ENCODE results near the gene PAK1.

The PAK1 gene

DNA sequence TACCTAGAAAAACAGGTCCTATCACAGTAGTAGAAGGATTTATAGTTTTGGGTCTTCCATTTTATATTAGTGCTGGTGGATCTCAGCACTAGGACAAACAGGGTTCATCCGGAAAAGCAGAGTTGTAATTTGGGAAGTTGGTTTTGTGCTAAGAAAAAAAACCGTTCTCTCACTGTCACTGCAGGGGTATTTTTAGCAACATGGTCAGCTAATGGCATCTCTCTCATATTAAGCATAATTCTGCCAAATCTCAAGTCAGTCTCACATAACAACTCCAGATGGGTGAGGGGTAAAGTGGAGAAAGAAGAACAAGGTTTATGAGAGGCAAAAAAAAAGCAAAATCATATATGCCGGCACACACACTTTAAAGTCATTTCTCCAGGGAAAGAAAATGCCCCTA, 120.8 kb downstream of the PAK1 start:
- no peak for DNase-seq

DNA sequence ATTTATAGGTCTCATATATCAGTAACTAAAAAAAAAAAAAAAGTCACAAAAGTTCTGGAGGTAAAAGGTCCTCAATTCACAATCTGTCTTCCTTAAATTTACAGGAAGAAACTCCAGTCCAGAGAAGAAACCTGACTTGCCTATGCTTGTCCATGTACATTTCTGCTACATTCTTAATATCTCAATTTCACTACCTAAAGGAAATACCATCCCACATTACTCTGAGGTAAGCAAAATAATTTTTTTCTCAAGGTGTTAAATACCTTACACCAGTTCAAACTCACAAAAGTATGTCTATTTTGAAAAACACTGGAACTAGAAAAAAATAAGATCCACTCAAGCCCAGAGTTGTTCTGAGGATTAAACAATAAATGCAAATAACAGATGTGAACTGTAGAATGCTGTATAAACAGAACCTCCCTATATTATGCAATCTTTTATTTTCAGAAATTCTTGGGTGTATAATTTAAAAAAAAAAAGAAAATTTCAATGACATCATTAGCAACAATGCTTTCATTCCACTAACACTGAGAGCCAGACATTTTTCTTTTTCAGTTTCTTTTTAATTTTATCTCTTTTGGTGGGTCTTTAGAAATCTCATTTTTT, 122.5 kb downstream of the PAK1 start:
- no peak for DNase-seq

DNA sequence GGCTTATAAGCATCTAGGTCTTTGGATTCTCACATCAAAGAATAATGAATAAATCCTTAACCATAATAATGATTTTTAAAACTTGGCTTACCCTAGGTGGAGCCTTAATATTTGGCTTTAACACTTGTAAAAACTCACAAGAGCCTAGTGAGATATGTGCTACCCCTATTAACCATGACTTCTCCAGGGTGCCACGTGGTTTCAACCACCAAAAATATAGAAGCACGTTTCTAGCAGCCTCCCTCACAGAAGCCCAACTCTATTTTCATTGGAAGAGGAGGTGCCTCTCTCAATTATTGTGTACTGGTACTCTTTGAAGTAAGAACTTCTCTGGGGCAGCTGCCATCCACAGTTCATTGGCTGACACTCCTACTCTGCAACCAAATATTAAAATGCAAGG, 125.9 kb downstream of the PAK1 start:
- no peak for DNase-seq

DNA sequence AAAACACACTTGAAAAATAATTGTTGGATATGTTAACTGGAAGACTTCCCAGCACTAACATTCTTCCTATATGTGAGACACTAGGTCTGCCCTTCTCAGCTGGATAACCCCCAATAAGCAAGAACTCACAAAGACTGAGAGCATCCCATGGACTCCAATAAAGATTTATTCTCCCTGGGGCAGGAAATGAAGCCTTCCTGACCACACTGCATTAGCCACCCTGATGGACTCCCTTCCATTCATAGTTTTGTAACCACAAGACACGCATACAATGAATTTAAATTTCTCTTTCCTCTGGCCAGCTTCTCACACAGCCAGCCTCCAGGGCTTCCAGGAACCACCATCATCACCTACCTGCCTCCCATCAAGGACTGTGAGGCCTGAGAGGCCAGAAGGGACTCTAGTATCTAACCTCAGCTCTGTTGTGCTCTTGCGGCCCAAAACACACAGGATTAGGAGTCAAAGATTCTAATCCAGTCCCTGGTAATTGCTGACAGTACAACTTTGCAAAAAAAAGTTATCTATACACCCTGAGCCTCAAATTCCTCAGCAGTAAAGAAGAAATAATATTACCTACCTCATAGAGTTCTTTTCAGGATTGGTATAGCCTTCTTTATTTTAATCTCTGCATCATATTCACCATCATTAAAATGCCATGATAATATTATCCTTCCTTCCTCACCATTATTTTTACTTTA, 126.8 kb downstream of the PAK1 start:
- no peak for DNase-seq

DNA sequence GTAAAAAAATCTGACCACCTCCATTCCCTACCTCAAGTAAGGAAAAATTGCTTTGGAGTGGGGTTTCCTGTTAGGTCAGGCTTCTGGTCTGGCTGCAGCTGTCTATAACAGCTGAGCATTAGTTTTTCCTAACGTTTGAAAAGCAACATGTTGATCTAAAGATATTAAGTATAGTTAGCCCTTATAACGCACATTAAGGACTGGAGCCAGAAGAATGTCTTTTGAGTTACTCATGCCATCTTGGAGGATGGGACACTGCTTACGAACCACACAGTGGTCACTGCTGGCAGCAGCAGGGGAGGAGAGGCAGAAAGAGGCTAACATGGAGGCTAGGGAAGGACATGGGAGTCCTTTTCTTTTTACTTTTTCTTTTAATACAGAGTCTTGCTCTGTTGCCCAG, 128.3 kb downstream of the PAK1 start:
- DNase-seq = no peak

DNA sequence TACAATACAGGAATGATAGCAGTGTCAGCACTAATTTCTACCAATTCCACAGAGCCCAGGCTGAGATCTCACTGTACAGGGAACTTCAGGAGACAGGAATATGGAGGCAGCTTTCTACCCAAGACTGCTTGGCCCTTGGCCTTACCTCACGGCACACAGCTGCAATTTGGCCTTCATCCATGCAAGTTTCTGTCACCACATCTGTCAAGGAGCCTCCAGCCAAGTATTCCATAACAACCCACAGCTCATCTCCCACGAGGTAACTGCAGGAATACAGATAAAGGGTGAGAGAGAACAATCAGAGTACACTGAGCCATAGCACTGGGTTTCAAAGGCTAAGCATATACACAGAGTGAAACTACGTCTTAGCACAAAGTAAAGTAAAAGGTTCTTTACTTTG, 133.4 kb downstream of the PAK1 start:
- no peak for DNase-seq

DNA sequence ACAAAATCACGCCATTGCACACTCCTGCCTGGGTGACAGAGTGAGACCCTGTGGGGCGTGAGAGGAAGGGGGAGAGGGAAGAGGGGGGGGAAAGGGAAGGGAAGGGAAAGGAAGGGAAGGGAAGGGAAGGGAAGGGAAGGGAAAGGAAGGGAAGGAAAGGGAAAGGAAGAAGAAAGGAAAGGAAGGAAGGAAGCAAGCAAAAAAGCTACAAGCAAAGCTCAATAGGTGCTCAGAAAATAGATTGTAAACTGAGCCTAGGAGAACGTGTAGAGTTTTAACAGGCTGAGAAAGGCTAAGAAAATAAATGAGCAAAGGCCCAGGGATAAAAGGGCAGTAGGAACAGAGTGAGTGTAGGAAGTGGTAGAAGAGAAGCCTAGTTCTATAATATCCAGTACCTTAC, 141.6 kb downstream of the PAK1 start:
- no peak for DNase-seq

DNA sequence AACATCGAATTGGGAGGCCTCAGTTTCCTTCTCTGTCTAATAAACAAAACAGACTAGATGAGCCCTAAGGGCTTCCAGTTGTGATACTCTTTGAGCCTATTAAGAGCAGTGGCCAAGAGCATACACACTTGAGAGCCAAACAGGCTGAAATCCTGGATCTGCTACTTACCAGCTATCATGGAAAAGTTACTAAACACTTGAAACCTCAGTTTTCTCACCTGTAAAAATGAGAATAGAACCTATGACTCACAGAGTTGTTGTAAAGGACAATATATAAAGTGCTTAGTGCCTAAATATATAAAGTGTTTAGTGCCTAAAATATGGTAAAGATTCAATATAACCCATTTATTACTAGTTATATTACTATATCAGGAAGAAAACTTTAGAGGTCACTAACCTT, 148.7 kb downstream of the PAK1 start:
- DNase-seq = no peak

DNA sequence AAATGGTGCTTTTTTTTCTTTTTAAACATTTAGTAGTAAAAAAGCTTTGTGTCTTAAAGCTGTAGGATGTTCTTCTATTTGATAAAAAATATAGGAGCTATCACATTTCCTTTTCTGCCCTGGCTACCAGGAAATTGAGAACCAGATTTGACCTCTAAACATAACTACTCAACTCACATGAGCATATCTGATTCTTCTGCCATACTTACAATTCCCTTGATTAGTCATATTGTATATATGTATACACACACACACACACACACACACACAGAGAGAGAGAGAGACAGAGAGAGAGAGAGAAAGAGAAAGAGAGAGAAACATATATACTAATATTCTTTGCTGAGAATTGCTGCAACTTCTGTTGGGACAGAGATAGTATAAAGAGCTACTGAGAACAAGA, 149.4 kb downstream of the PAK1 start:
- DNase-seq = no peak

DNA sequence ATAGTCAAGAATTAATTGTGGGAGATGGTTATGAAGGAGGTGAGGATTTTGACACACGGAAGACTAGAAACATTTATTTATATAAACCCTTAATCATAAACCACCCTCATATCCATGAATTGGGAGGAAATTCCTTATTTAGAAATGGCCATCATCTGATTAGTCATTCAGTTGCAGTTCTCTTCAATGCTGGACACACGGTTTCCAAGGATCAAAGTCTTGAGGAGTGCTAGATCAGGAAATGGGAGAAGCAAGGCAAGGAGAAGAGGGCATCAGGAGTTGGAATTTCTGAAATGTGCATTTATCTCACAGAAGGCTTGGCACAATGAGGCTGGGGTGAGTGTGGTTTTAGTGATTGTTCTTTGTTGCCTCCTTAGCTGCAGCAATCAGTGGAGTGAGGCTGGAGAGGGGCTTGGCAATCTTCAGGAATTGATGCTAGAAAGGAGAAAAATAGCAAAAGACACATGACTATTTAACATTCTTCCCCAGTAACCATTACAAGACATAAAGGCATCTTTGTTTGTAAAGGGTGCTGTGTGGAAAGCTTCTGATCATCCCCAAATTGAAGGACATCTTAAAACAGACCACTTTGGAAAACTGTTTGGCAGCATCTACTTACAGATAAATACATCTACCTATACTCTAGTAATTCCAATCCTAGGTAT, 150.8 kb downstream of the PAK1 start:
- no peak for DNase-seq

DNA sequence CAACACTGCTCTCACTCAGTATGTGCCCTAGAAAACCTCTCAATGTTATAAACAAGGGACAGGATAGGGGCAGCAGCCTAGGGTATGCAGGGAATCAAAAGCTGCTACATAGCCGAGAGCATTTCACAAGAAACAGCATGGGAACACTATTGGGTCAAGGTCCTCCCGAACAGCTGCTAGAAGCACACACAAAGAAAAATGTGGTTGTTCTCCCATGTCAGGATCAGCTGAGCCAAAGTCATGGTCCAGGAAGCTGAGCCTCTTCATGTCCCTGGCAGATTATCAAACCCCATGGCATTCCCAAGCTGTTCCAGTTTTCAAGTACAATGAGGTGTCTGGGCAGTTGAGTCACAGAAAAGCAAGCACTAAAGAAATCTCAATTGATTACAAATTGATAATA, 151.4 kb downstream of the PAK1 start:
- no peak for DNase-seq

DNA sequence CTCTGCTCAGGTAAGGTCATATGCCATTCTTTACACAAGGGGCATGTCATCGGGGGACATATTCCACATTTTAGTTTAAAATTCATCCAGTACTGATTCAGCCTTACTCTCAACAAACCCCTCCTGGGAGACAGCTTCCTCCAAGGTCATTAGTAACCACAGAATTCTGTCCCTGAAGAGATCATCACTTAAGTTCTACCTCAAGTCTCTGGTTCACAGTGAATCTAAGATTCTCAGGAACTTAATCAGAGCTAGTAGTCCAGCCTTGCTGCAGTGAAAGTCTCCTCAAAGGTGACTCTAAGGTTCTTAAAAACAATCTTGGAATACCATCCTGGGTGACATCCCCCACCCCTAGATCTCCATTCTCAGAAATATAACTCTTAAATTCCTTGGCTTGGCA, 153.5 kb downstream of the PAK1 start:
- no peak for DNase-seq

DNA sequence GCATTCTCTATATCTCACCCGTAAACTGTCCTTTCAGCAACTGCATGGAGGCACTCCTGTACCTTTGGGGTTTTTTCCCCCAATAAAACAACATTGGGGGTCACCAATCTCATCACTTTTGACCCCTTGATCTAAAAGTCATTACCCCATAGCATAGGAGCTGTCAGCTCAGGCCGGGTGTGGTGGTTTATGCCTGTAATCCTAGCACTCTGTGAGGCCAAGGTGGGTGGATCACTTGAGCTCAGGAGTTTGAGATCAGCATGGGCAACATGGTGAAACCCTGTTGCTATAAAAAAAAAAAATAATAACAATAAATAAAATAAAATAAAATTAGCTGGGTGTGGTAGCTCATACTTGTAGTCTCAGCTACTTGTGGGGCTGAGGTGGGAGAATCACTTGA, 155.3 kb downstream of the PAK1 start:
- no peak for DNase-seq

DNA sequence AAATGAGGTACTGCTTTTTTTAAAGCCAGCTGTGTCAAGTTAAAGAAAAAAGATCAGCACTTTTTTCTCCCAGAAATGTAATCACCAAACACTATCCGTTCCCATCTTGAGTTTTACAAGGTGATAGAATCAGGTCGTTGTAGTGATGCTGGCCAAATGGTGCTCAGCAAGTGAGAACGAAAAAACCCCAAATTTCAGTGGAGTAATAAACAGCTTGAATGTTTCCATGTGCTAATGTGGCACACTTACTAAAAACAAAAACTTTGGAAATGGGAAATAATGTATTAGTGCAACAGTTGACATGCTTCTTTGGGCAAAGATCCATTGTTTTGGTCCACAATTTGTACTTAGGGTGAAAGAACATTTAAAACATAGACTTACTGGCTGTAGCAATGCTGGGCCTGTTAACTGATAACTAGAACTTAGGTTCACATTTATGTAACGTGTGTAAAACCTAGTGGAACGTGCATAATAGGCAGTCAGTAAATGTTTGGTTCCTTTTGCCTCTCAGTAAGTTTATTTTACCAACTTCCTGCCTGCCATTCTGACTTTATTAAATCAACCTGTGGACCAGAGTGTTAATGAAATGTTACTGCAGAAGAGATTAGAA, 157.1 kb downstream of the PAK1 start:
- DNase-seq = no peak

DNA sequence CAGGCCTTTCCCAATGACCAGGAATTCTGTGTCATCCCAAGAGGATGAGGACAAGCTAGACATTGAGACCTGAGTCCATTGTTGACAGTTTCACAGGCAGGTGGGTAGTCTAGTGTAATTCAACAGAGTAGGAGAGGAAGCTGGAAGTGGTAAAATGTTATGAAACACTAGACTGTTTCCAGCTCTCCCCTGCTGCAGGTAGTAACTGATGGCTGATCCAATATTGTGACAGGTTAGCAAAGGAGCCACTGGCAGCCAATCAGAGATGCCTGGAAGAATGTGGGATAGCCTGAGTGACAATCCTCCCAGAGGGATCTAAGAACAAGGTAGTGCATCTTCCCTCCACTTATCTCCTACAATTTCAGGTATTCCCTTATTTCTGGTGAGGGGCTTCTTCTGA, 161.8 kb downstream of the PAK1 start:
- DNase-seq = no peak

DNA sequence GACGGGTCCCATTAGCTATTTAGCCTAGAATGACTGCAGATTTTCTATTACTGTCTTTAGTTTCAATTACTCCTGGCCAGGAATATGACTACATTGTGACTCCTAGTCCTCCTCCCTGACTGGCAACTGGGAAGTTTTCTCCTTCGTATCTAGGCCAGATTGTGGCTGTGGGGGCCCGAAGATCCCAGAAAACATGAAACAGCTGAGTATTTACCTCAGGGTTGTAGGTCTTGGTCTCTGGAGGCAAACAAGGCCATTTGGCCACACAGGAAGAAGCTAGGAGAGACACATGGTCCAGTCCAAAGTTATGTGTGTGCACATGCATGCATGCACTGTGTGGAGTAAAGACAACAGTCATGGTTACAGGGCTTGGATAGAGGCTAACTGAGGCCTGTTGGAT, 162.2 kb downstream of the PAK1 start:
- no peak for DNase-seq

DNA sequence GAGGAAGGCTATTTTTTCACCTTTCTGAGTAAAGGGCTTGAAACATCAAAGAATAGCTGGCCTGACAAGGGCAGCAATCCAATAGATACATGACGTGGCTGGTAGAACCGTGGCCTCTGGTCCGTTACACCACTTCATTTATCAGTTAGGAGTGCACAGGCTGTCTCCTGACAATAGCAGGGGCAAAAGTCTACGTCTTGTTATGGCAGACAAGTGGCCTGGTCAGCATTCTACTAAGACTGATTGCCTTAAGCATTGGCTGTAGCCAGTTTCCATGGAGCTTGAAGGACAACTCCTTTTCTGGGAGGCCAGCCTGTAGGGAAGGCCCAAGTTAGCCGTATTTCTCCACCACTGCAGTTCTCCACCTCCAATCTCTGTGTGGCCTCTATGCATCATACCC, 163.2 kb downstream of the PAK1 start:
- no peak for DNase-seq

DNA sequence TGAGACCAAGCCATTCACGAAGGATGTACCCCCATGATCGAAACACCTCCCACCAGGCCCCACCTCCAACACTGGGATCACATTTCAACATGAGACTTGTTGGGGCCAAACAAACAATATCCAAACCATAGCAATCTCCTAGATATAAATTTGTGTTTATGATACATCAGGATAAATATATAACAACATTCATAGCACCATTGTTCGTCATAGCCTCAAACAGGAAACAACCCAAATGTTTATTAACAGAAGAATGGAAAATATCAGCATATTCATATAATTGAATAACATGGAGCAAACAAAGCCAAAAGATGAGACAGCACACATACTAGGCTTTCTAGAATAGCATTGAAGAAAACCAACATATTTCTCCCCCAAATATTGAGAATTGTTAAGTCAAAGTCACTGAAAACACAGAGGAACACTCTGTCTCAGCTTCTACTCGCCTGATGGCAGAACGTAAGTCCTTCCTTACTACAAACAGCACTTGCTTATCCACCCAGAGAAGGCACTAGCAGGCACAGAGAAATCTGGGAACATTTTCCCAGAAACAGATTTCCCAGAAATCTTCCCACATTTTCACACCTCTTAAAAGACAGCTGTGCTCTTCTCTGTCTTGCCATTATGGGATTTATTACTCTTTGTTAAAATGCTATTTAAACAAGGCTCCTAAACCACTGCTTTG, 164.4 kb downstream of the PAK1 start:
- no peak for DNase-seq

DNA sequence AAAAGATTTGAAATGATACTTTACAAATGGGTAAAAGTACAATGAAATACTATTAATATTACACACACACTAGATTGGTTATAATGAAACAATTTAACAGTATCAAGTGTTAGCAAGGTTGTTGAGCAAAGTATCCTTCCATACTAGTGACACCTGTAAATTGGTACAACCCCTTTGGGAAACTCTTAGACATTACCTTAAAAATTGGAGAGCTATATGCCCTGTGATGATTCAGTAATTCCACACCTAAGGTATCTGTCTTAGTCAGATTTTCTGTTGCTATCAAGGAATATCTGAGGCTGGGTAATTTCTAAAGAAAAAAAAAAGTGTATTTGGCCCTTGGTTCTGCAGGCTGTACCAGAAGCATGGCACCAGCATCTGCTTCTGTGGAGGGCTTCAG, 165.1 kb downstream of the PAK1 start:
- no peak for DNase-seq

DNA sequence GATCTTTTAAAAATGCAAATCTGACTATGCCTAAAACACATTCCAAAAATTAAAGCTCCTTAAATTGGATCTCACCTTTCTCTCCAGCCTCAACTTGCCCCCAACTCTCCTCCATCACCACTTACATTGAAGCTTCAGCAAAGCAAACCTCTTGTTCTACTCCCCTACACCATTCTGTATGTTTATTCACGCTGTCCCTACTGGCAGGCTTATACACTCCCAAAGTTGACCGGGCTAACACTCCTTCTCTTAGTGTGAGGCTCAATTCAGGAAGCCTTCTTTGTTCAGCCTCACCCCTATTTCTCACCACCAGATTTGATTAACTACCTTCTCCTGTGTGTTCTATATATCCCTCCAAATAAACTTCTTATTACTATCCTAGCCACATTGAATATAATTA, 170.6 kb downstream of the PAK1 start:
- no peak for DNase-seq

DNA sequence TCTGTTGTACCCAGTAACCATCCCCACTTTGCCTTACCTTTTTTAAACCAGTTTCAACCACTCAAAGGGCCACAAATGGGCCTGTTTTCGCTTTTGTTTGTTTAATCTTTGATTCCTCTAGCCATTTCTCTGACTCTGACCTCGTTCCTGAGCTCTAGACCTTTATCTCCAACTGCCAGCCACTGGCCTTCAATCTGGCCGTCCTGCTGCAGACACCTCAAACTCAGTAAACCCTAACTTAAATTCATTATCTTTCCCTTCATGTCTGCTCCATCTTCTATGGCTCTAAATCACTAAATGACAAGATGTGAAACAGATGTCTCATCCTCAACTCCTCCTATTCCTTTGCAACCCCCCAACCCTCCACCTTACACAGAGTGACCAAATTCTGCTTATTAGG, 171.1 kb downstream of the PAK1 start:
- no peak for DNase-seq

DNA sequence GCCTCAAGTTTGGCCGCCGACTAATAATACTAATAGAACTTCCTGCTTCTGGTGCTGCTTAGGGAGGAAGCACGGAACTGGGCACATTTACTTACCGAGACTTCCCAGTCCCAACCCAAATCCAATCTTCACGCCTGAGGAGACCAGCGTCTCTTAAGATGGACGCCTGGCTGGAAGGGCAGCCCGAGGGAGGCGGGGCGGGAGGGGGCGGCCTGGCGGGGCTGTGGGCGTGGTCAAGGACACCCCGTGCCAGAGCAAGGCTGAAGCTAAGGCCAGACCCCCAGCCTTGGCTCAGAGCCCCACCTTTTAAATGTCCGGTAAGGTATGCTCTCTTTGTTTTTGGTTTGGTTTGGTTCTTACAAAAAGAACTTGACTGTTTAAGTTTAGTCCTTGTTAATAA, 172.4 kb downstream of the PAK1 start, which contains the start of gene GDPD4:
Gene GDPD4, minus strand, starts transcription at position 177 of the 400 bp plus-strand sequence. CDS start 16,549 bp downstream, outside the sequence.
- no peak for DNase-seq

DNA sequence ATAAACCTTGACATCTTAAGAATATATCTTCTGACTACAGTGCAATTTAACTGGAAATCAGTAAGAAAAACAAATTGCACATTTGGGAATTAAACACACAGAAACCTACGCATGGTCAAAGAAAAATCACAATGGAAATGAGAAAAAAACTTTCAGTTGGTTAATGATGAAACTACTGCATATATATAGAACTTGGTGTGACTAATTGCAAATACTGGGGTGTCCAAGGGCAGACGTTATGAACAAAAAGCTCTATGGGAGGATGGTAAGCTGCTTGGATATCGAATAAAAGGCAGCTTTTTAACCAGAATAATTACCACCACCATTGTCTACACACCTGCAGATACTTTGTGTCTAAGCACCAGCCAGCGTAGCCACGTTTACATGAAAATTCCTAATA, 173.2 kb downstream of the PAK1 start:
- DNase-seq = no peak
